Measurements from ENCODE around the gene TLCD1. TPM values are rescaled to one million over a fixed set of nuclear protein-coding genes. Genes with fewer than 3 reads are reported as not detected.
"Not testable (repeated sequence)": the region's sequence is repeated elsewhere in the genome, so short reads cannot be mapped to it uniquely, and the experiment has no call there.

Gene TLCD1
- total RNA-seq, 1 donor from 2014 or later = 3.8 TPM

GRCh38 chr17:28737770-28738679, 12.0 kb upstream of the TLCD1 start:
- peaks cover 2% of the 10 kb centered on the region for H3K36me3 Mint-ChIP-seq (ENCODE audit: unreplicated experiment)
- no peak overlapping the region for H3K27ac Mint-ChIP-seq (ENCODE audit: unreplicated experiment)
- H3K4me3 Mint-ChIP-seq (ENCODE audit: unreplicated experiment) = no peak overlapping the region

GRCh38 chr17:28737316-28737715, 11.3 kb upstream of the TLCD1 start:
- Mint-ChIP-seq H3K27me3 (ENCODE audit: unreplicated experiment) (no peaks in the 10 kb centered on the region), H3K4me1 (ENCODE audit: unreplicated experiment) (peaks cover 6% of the 10 kb centered on the region), H3K9me3 (ENCODE audit: unreplicated experiment) (no peaks in the 10 kb centered on the region), H3K4me3 (ENCODE audit: unreplicated experiment) (no peak overlapping the region), H3K36me3 (ENCODE audit: unreplicated experiment) (peaks cover 2% of the 10 kb centered on the region), H3K27ac (ENCODE audit: unreplicated experiment) (no peak overlapping the region)
- no peak for TF ChIP-seq CTCF (IDR thresholded peaks at IDR 0.05)
- DNase-seq (ENCODE audit: extremely low spot score, unreplicated experiment) = no peak

More at GRCh38 chr17:28737770-28738679, 12.0 kb upstream of the TLCD1 start:
- Mint-ChIP-seq H3K4me1 (ENCODE audit: unreplicated experiment) (peaks cover 13% of the 10 kb centered on the region), H3K9me3 (ENCODE audit: unreplicated experiment) (no peaks in the 10 kb centered on the region), H3K27me3 (ENCODE audit: unreplicated experiment) (no peaks in the 10 kb centered on the region)
- no peak for TF ChIP-seq CTCF (IDR thresholded peaks at IDR 0.05)
- DNase-seq (ENCODE audit: extremely low spot score, unreplicated experiment) = no peak

- not testable (repeated sequence) for H3K36me3 Mint-ChIP-seq (ENCODE audit: unreplicated experiment); DNase-seq (ENCODE audit: extremely low spot score, unreplicated experiment); H3K9me3 Mint-ChIP-seq (ENCODE audit: unreplicated experiment); H3K4me3 Mint-ChIP-seq (ENCODE audit: unreplicated experiment); H3K27ac Mint-ChIP-seq (ENCODE audit: unreplicated experiment); H3K27me3 Mint-ChIP-seq (ENCODE audit: unreplicated experiment); H3K4me1 Mint-ChIP-seq (ENCODE audit: unreplicated experiment)
Observed at GRCh38 chr17:28735913-28736769, 10.1 kb upstream of the TLCD1 start.

GRCh38 chr17:28735242-28735722, 9.2 kb upstream of the TLCD1 start:
- TF ChIP-seq CTCF (IDR thresholded peaks at IDR 0.05) = no peak
- no peaks in the 10 kb centered on the region for H3K4me1 Mint-ChIP-seq (ENCODE audit: unreplicated experiment)
- H3K27ac Mint-ChIP-seq (ENCODE audit: unreplicated experiment) = no peak overlapping the region
- H3K9me3 Mint-ChIP-seq (ENCODE audit: unreplicated experiment) = no peaks in the 10 kb centered on the region
- no peak for DNase-seq (ENCODE audit: extremely low spot score, unreplicated experiment)
- peaks cover 2% of the 10 kb centered on the region for H3K36me3 Mint-ChIP-seq (ENCODE audit: unreplicated experiment)
- H3K4me3 Mint-ChIP-seq (ENCODE audit: unreplicated experiment) = no peak overlapping the region
- no peaks in the 10 kb centered on the region for H3K27me3 Mint-ChIP-seq (ENCODE audit: unreplicated experiment)

GRCh38 chr17:28734712-28735241, 8.7 kb upstream of the TLCD1 start:
- Mint-ChIP-seq H3K4me3 (ENCODE audit: unreplicated experiment) (no peak overlapping the region), H3K9me3 (ENCODE audit: unreplicated experiment) (no peaks in the 10 kb centered on the region), H3K27me3 (ENCODE audit: unreplicated experiment) (no peaks in the 10 kb centered on the region), H3K4me1 (ENCODE audit: unreplicated experiment) (no peaks in the 10 kb centered on the region), H3K36me3 (ENCODE audit: unreplicated experiment) (peaks cover 2% of the 10 kb centered on the region), H3K27ac (ENCODE audit: unreplicated experiment) (no peak overlapping the region)
- DNase-seq (ENCODE audit: extremely low spot score, unreplicated experiment) = no peak
- TF ChIP-seq CTCF (IDR thresholded peaks at IDR 0.05) = no peak
